Endothelial cell (in vitro differentiated cells): ENCODE results near the gene VPS4A. TPM values are rescaled to one million over a fixed set of nuclear protein-coding genes. Genes with fewer than 3 reads are reported as not detected.

Source experiments
- DNase-seq: peaks from one replicate; pipeline ENCODE4 v3.0.0; 2021; ENCODE audit warnings: low spot score
- H3K27ac Mint-ChIP-seq: one replicate; pipeline ENCODE4 v1.8.0; 2021; ENCODE audit warnings: mixed read lengths, inconsistent platforms; ENCODE audit not compliant: unreplicated experiment
- H3K27me3 Mint-ChIP-seq: one replicate; pipeline ENCODE4 v1.8.0; 2021; ENCODE audit warnings: mild to moderate bottlenecking, moderate library complexity, mixed read lengths, inconsistent platforms; ENCODE audit not compliant: unreplicated experiment
- H3K36me3 Mint-ChIP-seq: one replicate; pipeline ENCODE4 v1.8.0; 2021; ENCODE audit warnings: mild to moderate bottlenecking, low read depth, mixed read lengths, inconsistent platforms; ENCODE audit not compliant: unreplicated experiment
- H3K4me1 Mint-ChIP-seq: one replicate; pipeline ENCODE4 v1.8.0; 2021; ENCODE audit warnings: mild to moderate bottlenecking, mixed read lengths, inconsistent platforms; ENCODE audit not compliant: unreplicated experiment
- H3K4me3 Mint-ChIP-seq: one replicate; pipeline ENCODE4 v1.8.0; 2021; ENCODE audit warnings: mild to moderate bottlenecking, mixed read lengths, inconsistent platforms; ENCODE audit not compliant: unreplicated experiment
- H3K9me3 Mint-ChIP-seq: one replicate; pipeline ENCODE4 v1.8.0; 2021; ENCODE audit warnings: mixed read lengths, inconsistent platforms; ENCODE audit not compliant: unreplicated experiment
- total RNA-seq: library from RNA; stranded (reverse); fragmentation: NEBNext Ultra II Directional; extraction: Animal tissue kit (Norgen Biotek cat#: 25700); gene quantifications from one replicate; pipeline ENCODE4 v1.2.1, GENCODE V29; 2021; ENCODE audit not compliant: unreplicated experiment
- TF ChIP-seq, protein P1 (sequence below): fragments of 200-600 bp; sonication (generic); IDR thresholded peaks from one replicate; pipeline ENCODE4 v1.5.0; 2021; ENCODE audit warnings: antibody characterized with exemption; ENCODE audit not compliant: unreplicated experiment

Gene VPS4A
- total RNA-seq, 1 donor from 2014 or later = 36.3 TPM

DNA sequence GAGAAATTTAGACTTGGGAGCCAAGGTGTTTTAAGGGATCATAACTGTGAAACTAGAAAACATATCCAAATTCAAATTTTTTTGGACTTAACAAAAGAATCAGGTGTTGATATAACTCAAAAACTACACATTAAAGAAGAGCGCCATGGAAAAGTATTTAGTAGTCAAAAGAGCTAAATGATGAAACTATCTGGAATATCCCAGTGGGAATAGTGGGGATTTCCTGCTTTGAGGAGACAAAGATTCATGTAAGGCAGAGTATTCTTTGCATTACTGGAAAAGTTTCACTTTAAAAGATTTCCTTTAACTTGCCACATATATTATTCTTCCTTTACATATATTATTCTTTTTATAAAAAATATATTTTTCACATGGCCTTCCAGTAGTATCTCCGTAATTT lies 40.3 kb upstream of the VPS4A start:
- Mint-ChIP-seq H3K9me3 (peaks cover 3% of the 10 kb centered on the region), H3K4me1 (peaks cover 3% of the 10 kb centered on the region), H3K4me3 (no peak overlapping the region), H3K27me3 (no peaks in the 10 kb centered on the region), H3K36me3 (peaks cover 8% of the 10 kb centered on the region), H3K27ac (no peak overlapping the region)
- TF ChIP-seq, protein P1, sequence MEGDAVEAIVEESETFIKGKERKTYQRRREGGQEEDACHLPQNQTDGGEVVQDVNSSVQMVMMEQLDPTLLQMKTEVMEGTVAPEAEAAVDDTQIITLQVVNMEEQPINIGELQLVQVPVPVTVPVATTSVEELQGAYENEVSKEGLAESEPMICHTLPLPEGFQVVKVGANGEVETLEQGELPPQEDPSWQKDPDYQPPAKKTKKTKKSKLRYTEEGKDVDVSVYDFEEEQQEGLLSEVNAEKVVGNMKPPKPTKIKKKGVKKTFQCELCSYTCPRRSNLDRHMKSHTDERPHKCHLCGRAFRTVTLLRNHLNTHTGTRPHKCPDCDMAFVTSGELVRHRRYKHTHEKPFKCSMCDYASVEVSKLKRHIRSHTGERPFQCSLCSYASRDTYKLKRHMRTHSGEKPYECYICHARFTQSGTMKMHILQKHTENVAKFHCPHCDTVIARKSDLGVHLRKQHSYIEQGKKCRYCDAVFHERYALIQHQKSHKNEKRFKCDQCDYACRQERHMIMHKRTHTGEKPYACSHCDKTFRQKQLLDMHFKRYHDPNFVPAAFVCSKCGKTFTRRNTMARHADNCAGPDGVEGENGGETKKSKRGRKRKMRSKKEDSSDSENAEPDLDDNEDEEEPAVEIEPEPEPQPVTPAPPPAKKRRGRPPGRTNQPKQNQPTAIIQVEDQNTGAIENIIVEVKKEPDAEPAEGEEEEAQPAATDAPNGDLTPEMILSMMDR = no peak
- DNase-seq = no peak

DNA sequence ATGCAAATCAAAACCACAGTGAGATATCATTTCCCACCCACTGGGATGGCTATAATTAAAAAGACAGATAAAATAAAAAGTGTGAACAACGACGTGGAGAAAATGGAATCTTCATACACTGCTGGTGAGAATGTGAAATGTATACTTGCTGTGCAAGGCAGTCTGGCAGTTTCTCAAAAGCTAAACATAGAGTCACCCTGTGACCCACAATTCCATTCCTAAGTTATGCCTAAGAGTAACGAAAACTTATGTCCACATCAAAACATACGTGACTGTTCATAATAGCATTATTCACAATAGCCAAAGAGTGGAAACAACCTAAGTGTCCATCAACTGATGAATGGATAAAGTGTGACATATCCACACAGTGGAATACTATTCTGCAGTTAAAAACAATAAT lies 38.1 kb upstream of the VPS4A start:
- peaks cover 3% of the 10 kb centered on the region for H3K4me1 Mint-ChIP-seq

DNA sequence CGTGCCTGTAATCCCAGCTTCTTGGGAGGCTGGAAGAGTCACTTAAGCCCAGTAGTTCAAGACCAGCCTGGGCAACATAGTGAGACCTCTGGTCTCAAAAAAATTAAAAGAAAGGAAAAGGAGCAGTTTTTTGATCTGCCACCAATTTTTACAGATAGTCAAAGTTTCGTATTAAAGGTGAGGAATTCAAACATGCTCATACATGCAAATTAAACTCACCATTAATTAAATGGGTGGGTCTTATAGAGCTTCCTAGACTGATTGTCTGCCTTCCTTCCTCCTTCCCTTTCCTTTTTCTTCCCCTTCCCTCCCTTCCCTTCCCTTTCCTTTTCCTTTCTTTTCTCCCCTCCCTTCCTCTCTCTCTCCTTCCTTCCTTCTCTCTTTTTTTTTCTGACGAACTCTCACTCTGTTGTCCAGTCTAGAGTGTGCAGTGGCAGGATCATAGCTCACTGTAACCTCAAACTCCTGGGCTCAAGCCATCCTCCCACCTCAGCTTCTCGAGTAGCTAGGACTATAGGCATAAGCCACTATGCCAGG lies 36.4 kb upstream of the VPS4A start:
- DNase-seq = no peak
- H3K27ac Mint-ChIP-seq = no peak overlapping the region
- H3K4me3 Mint-ChIP-seq = no peak overlapping the region
- no peaks in the 10 kb centered on the region for H3K27me3 Mint-ChIP-seq
- peaks cover 3% of the 10 kb centered on the region for H3K4me1 Mint-ChIP-seq
- peaks cover 3% of the 10 kb centered on the region for H3K9me3 Mint-ChIP-seq
- TF ChIP-seq, protein P1 = no peak
- H3K36me3 Mint-ChIP-seq = peaks cover 4% of the 10 kb centered on the region

More for the DNA sequence above, 38.1 kb upstream of the VPS4A start:
- no peaks in the 10 kb centered on the region for H3K27me3 Mint-ChIP-seq
- H3K27ac Mint-ChIP-seq = no peak overlapping the region
- peaks cover 3% of the 10 kb centered on the region for H3K9me3 Mint-ChIP-seq
- TF ChIP-seq, protein P1 = no peak
- peaks cover 4% of the 10 kb centered on the region for H3K36me3 Mint-ChIP-seq
- no peak overlapping the region for H3K4me3 Mint-ChIP-seq
- DNase-seq = no peak

DNA sequence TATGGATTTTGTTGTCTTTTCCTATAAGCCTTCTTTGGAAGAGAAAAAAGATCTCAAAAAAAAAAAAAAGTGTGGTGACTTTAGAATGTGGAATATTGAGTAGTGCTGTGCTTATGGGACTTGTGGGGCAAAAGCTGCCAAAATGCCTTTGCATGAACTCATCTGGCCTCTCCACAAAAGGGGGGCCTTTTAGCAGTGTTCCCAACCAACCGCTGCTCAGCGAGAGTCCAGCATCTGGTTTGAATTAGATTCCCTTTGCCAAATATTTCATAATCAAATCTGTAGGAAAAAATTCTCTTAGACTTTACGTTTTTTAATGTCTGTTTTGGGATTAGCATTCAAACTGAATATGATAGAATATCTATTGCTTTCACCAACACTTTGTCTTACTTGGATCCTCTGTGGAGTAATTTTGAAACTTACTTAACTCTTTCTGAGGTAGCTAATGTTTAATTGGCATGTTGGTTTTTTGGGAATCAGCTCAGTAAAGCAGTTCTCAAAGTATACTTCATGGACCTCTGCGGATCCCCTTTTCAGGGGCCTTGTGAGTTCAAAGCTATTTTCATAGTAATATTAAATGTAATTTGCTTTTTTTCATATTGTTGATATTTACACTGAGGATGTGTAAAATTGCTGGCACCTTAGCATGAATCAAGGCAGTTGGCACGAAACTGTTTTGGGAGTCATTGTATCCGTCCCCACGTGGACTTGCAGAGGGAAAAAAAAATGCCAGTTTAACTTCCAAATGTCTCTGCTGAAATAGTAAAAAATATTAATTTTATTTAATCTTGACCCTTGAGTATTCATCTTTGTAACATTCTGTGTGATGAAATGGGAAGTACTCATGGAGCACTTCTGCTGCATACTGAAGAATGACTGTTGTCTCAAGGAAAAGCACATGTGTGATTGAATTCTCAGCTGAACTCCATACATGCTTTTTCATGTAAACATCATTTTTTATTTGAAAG lies 34.7 kb upstream of the VPS4A start:
- TF ChIP-seq, protein P1 = no peak
- H3K4me1 Mint-ChIP-seq = peaks cover 3% of the 10 kb centered on the region
- H3K4me3 Mint-ChIP-seq = no peak overlapping the region
- no peak overlapping the region for H3K27ac Mint-ChIP-seq
- peaks cover 3% of the 10 kb centered on the region for H3K9me3 Mint-ChIP-seq
- no peak for DNase-seq
- H3K27me3 Mint-ChIP-seq = no peaks in the 10 kb centered on the region
- H3K36me3 Mint-ChIP-seq = peaks cover 4% of the 10 kb centered on the region

DNA sequence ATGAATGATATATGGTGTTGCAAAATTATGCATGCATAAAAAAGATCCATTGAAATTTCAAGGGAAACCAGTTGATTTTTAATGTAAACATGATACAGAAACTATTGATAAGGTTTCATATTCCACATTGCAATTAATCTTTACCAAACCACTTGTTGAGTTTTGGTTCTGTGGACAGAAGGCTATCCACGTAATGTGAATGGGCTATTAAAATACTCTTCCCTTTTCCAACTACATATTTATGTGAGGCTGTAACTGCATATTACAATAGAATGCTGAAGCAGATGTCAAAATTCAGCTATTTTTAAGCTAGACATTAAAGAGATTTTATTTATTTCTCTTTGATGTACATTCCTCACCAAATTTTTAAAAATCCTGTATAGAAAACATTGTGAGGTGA lies 33.7 kb upstream of the VPS4A start:
- Mint-ChIP-seq H3K4me1 (peaks cover 3% of the 10 kb centered on the region), H3K27me3 (no peaks in the 10 kb centered on the region), H3K36me3 (no peaks in the 10 kb centered on the region), H3K4me3 (no peak overlapping the region), H3K9me3 (peaks cover 3% of the 10 kb centered on the region), H3K27ac (no peak overlapping the region)
- DNase-seq = no peak
- TF ChIP-seq, protein P1 = no peak
